ENCODE measurements around the gene DNAJB2.

DNA sequence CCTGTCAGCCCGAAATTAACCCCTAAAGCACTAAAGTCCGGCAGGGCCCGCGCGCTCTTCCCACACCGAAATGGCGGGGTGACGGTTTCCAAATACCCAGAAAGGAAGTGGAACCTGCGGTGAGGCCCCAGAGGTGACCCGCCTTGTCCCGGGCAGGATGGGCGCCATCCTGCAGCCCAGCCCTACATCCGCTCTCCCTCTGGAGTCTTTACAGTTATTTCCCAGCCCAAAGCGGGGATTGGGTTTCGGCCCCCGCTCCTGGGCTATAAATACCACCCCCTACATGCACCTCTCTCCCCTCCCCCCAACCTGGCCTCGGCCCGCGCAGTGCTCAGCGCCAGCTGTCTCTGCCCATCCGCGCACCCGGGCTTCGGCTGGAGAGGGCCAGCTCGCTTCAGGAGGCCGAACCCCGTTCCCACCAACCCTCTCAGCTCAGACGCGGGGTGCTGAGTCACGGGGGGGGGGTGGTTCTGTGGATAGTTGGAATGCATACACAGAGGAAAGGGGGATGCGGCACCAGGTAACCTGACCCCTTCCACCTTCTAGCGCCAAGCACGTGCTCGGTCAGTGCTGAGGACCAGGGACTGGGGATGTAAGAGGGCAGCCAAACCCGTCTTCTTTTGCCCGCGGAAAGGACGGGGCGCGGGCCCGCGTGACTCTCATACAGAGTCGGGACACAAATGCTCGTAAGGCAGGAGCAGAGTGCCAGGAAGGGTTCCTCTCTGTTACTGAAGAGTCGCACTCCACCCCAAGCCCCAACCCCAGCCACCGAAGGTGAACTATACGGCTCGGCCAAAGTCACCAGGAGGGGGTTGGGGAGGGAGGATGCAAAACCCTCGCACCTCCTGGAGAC is 26.0 kb upstream of the DNAJB2 start, which contains the start of gene TUBA4B:
- TF ChIP-seq, protein P1, sequence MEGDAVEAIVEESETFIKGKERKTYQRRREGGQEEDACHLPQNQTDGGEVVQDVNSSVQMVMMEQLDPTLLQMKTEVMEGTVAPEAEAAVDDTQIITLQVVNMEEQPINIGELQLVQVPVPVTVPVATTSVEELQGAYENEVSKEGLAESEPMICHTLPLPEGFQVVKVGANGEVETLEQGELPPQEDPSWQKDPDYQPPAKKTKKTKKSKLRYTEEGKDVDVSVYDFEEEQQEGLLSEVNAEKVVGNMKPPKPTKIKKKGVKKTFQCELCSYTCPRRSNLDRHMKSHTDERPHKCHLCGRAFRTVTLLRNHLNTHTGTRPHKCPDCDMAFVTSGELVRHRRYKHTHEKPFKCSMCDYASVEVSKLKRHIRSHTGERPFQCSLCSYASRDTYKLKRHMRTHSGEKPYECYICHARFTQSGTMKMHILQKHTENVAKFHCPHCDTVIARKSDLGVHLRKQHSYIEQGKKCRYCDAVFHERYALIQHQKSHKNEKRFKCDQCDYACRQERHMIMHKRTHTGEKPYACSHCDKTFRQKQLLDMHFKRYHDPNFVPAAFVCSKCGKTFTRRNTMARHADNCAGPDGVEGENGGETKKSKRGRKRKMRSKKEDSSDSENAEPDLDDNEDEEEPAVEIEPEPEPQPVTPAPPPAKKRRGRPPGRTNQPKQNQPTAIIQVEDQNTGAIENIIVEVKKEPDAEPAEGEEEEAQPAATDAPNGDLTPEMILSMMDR (conservative IDR thresholded peaks at IDR 0.05): no peak
- TF ChIP-seq ZFX (IDR thresholded peaks at IDR 0.05): peak; percentile 41; the same call in 1 of the 2 replicates

Data from C4-2B (cell line).